ENCODE measurements around the gene OMA1. TPM values are rescaled to one million over a fixed set of nuclear protein-coding genes. Genes with fewer than 3 reads are reported as not detected.
"Not testable (repeated sequence)": the region's sequence is repeated elsewhere in the genome, so short reads cannot be mapped to it uniquely, and the experiment has no call there.

OMA1 gene
- total RNA-seq, 4 donors from 2014 or later: 50.6 to 67.6 (median 58.5) TPM

- DNase-seq: peak; percentile 87 to 90
- H3K27ac ChIP-seq: peak overlapping the region; percentile 100
- peaks cover 3 to 9% of the 10 kb centered on the region in 2 donors for H3K4me1 ChIP-seq
- H3K9me3 ChIP-seq: no peaks in the 10 kb centered on the region
- H3K27me3 ChIP-seq: no peaks in the 10 kb centered on the region
- peak overlapping the region; percentile 19 to 73 (median 71) for H3K4me3 ChIP-seq (replicated peaks in 1 of 3)
- intact Hi-C loops (cut with DNase I): loop anchor here (5.0 to 10.0 kb wide), 2 partner anchors 34 to 109 kb away; no protein-coding TSS in a partner anchor
- no peaks in the 10 kb centered on the region for H3K36me3 ChIP-seq
- TF ChIP-seq CTCF (IDR thresholded peaks at IDR 0.05) (no peak), POLR2A (IDR thresholded peaks at IDR 0.05) (peak in 1 of 2 donors; percentile 26)
- WGBS, 2 donors: 0 to 1% methylated on average over 30 to 32 of the region's 43 CpGs
Observed at GRCh38 chr1:58545591-58546519, 671 bp downstream of the OMA1 start.

- peaks cover 3 to 9% of the 10 kb centered on the region in 2 donors for H3K4me1 ChIP-seq
- DNase-seq: no peak
- H3K27me3 ChIP-seq: no peaks in the 10 kb centered on the region
- H3K4me3 ChIP-seq (replicated peaks in 1 of 3): no peak overlapping the region
- no peak for TF ChIP-seq CTCF (IDR thresholded peaks at IDR 0.05)
- no peak for TF ChIP-seq POLR2A (IDR thresholded peaks at IDR 0.05)
- intact Hi-C loops (cut with DNase I): loop anchor here (10.0 kb wide), 1 partner anchor 112 kb away; no protein-coding TSS in a partner anchor
- no peaks in the 10 kb centered on the region for H3K9me3 ChIP-seq
- H3K27ac ChIP-seq: no peak overlapping the region
- no peaks in the 10 kb centered on the region for H3K36me3 ChIP-seq
- WGBS, 2 donors: 94 to 100% methylated on average over 1 of the region's 1 CpG
Observed at GRCh38 chr1:58543260-58543659, 3.3 kb downstream of the OMA1 start.

- TF ChIP-seq POLR2A (IDR thresholded peaks at IDR 0.05) (no peak), CTCF (IDR thresholded peaks at IDR 0.05) (no peak)
- Histone ChIP-seq H3K4me1 (peaks cover 0 to under 1% of the 10 kb centered on the region in 2 donors), H3K9me3 (no peaks in the 10 kb centered on the region), H3K27ac (no peak overlapping the region), H3K27me3 (no peaks in the 10 kb centered on the region), H3K36me3 (no peaks in the 10 kb centered on the region), H3K4me3 (replicated peaks in 1 of 3) (no peak overlapping the region)
- WGBS, 2 donors: 84 to 86% methylated on average over 2 of the region's 2 CpGs
- intact Hi-C loops (cut with DNase I): no loop called here
- no peak for DNase-seq
Observed at GRCh38 chr1:58539553-58539952, 7.0 kb downstream of the OMA1 start.

GRCh38 chr1:58538821-58539220, 7.7 kb downstream of the OMA1 start:
- TF ChIP-seq POLR2A (IDR thresholded peaks at IDR 0.05): no peak
- no peak for TF ChIP-seq CTCF (IDR thresholded peaks at IDR 0.05)
- intact Hi-C loops (cut with DNase I): no loop called here
- H3K4me3 ChIP-seq (replicated peaks in 1 of 3): no peak overlapping the region
- no peak overlapping the region for H3K27ac ChIP-seq
- no peak for DNase-seq
- no peaks in the 10 kb centered on the region for H3K4me1 ChIP-seq
- H3K9me3 ChIP-seq: no peaks in the 10 kb centered on the region
- 81 to 87% methylated on average over 3 of the region's 3 CpGs for WGBS, 2 donors
- no peaks in the 10 kb centered on the region for H3K27me3 ChIP-seq
- no peaks in the 10 kb centered on the region for H3K36me3 ChIP-seq

- H3K4me1 ChIP-seq; intact Hi-C loops (cut with DNase I); H3K27ac ChIP-seq; DNase-seq; H3K4me3 ChIP-seq (replicated peaks in 1 of 3); H3K9me3 ChIP-seq; H3K27me3 ChIP-seq; H3K36me3 ChIP-seq: not testable (repeated sequence)
- 93 to 96% methylated on average over 1 of the region's 1 CpG for WGBS, 2 donors
Observed at GRCh38 chr1:58531842-58532241, 14.7 kb downstream of the OMA1 start.

All from thyroid gland (tissue), 4 donors.